ENCODE measurements around the gene CHRNA4.

DNA sequence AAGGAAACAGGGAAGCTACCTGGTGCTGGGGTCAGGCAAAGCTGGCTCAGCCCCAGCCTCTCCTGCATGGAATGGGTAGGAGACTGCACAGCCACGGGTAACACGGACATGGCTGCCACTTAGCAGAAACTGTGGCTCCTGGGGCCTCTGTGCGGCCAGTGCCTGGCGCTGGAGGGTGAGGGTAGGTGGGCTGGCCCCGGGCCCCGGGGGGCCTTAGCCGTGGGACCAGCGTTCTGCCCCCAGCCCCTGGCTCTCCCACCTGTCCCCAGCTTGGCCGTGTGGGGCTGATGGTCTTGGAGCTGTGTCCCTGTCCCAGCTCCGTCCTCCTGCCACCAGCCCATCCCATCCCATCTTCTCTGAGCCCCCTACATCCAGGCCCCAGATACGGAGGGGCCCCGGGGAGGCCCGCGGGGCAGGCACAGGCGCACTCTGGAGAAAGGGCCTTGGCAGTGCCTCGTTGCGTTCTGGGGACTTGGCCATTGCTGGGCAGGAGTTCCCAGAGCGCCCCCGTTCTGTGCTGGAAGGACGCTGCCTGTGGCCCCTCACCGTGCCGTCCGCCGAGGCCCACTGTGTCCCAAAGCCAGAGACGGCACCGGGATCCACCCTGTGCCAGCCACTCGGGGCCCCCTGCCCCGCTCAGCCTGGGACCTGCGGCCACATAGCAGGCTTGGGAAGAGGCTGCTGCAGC lies 12.2 kb downstream of the CHRNA4 start:
- TF ChIP-seq SUZ12 (IDR thresholded peaks at IDR 0.05) (no peak), LEF1 (IDR thresholded peaks at IDR 0.05; ENCODE audit: borderline replicate concordance) (no peak), FOXM1 (IDR thresholded peaks at IDR 0.05; ENCODE audit: borderline replicate concordance) (no peak), FOXA1 (IDR thresholded peaks at IDR 0.05) (no peak), L3MBTL2 (conservative IDR thresholded peaks at IDR 0.05) (no peak)
